ENCODE data around the gene ARHGAP21. TPM values are rescaled to one million over a fixed set of nuclear protein-coding genes. Genes with fewer than 3 reads are reported as not detected.

The ARHGAP21 gene
- total RNA-seq, 1 experiment from 2014 or later = 45.8 TPM

- H3K4me3 ChIP-seq (ENCODE audit: low read depth in 2 of 2, low read length in 2 of 2) = no peak overlapping the region
- in situ Hi-C loops (cut with HindIII; ENCODE audit: low pct_unique_long_range_greater_than_20kb, low sequenced_read_pairs) (no loop called here), intact Hi-C loops (cut with micrococcal nuclease; ENCODE audit: unreplicated experiment) (no loop called here)
- ATAC-seq = no peak
- H3K36me3 ChIP-seq (ENCODE audit: control insufficient read depth, insufficient read depth, low read length) = no peaks in the 10 kb centered on the region
- no peak overlapping the region for H3K27ac ChIP-seq (ENCODE audit: low read length)
- TF ChIP-seq SIN3A (IDR thresholded peaks at IDR 0.05; ENCODE audit: borderline replicate concordance, insufficient read depth, low read depth, low read length) (no peak), REST (IDR thresholded peaks at IDR 0.05; ENCODE audit: insufficient read depth in 1 of 2, low read depth in 2 of 2, low read length in 1 of 2) (no peak), POLR2AphosphoS5 (IDR thresholded peaks at IDR 0.05; ENCODE audit: low read depth, low read length) (no peak)
- TF ChIP-seq, protein P1, sequence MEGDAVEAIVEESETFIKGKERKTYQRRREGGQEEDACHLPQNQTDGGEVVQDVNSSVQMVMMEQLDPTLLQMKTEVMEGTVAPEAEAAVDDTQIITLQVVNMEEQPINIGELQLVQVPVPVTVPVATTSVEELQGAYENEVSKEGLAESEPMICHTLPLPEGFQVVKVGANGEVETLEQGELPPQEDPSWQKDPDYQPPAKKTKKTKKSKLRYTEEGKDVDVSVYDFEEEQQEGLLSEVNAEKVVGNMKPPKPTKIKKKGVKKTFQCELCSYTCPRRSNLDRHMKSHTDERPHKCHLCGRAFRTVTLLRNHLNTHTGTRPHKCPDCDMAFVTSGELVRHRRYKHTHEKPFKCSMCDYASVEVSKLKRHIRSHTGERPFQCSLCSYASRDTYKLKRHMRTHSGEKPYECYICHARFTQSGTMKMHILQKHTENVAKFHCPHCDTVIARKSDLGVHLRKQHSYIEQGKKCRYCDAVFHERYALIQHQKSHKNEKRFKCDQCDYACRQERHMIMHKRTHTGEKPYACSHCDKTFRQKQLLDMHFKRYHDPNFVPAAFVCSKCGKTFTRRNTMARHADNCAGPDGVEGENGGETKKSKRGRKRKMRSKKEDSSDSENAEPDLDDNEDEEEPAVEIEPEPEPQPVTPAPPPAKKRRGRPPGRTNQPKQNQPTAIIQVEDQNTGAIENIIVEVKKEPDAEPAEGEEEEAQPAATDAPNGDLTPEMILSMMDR (IDR thresholded peaks at IDR 0.05) = no peak
- BruUV-seq (replicated peaks) = no TSS peak
- H3K9me3 ChIP-seq (ENCODE audit: control insufficient read depth, insufficient read depth, low read depth, low read length) = no peaks in the 10 kb centered on the region
- DNase-seq (ENCODE audit: low read depth, low spot score) = no peak
- POLR2A ChIA-PET = no interaction called here
- no peaks in the 10 kb centered on the region for H3K27me3 ChIP-seq (ENCODE audit: control insufficient read depth, insufficient read depth, low read length)
- H3K4me1 ChIP-seq (ENCODE audit: control insufficient read depth, insufficient read depth, low read length) = no peaks in the 10 kb centered on the region
- CTCF ChIA-PET = interaction anchor here (0.6 kb wide), 1 partner anchor 114 kb away, joined by 3 read pairs; no protein-coding TSS in a partner anchor
Observed at GRCh38 chr10:24731942-24732341, 8.3 kb upstream of the ARHGAP21 start.

GRCh38 chr10:24730811-24731210, 7.1 kb upstream of the ARHGAP21 start:
- no peaks in the 10 kb centered on the region for H3K27me3 ChIP-seq (ENCODE audit: control insufficient read depth, insufficient read depth, low read length)
- no peak for ATAC-seq
- ChIA-PET CTCF (no interaction called here), POLR2A (no interaction called here)
- in situ Hi-C loops (cut with HindIII; ENCODE audit: low pct_unique_long_range_greater_than_20kb, low sequenced_read_pairs) (no loop called here), intact Hi-C loops (cut with micrococcal nuclease; ENCODE audit: unreplicated experiment) (no loop called here)
- TF ChIP-seq SIN3A (IDR thresholded peaks at IDR 0.05; ENCODE audit: borderline replicate concordance, insufficient read depth, low read depth, low read length) (no peak), TCF7L2 (IDR thresholded peaks at IDR 0.05; ENCODE audit: low read depth, low read length) (no peak), POLR2AphosphoS5 (IDR thresholded peaks at IDR 0.05; ENCODE audit: low read depth, low read length) (no peak), REST (IDR thresholded peaks at IDR 0.05; ENCODE audit: insufficient read depth in 1 of 2, low read depth in 2 of 2, low read length in 1 of 2) (no peak)
- TF ChIP-seq, protein P1 (IDR thresholded peaks at IDR 0.05) = no peak
- no peak for DNase-seq (ENCODE audit: low read depth, low spot score)
- no TSS peak for BruUV-seq (replicated peaks)
- H3K4me1 ChIP-seq (ENCODE audit: control insufficient read depth, insufficient read depth, low read length) = no peaks in the 10 kb centered on the region
- H3K27ac ChIP-seq (ENCODE audit: low read length) = no peak overlapping the region
- no peaks in the 10 kb centered on the region for H3K9me3 ChIP-seq (ENCODE audit: control insufficient read depth, insufficient read depth, low read depth, low read length)
- H3K4me3 ChIP-seq (ENCODE audit: low read depth in 2 of 2, low read length in 2 of 2) = no peak overlapping the region
- H3K36me3 ChIP-seq (ENCODE audit: control insufficient read depth, insufficient read depth, low read length) = no peaks in the 10 kb centered on the region
